Astrocyte (in vitro differentiated cells and primary cell): ENCODE measurements around the gene SLC26A1. TPM values are rescaled to one million over a fixed set of nuclear protein-coding genes. Genes with fewer than 3 reads are reported as not detected.

Source experiments
- DNase-seq: peaks from one replicate; pipeline ENCODE4 v3.0.0-alpha.2; 2010; ENCODE audit warnings: low read depth
- FAIRE-seq: peaks from 2 replicates; lab custom pipeline; 2011; peaks lifted over from hg19 to GRCh38; lab: Jason Lieb, UNC
- H2AFZ ChIP-seq: 2 replicates; pipeline ENCODE4 v1.6.0; 2012; ENCODE audit warnings: low read depth, low read length, inconsistent platforms
- H3K27ac ChIP-seq: 2 replicates; pipeline ENCODE4 v1.5.1; 2011; ENCODE audit warnings: low read depth, low read length, inconsistent platforms
- H3K27me3 ChIP-seq: 2 replicates; pipeline ENCODE4 v1.6.0; 2011; ENCODE audit warnings: low read length, inconsistent platforms; ENCODE audit not compliant: insufficient read depth
- H3K36me3 ChIP-seq: 2 replicates; pipeline ENCODE4 v1.5.1; 2011; ENCODE audit warnings: low read length, inconsistent platforms; ENCODE audit not compliant: insufficient read depth
- H3K4me1 ChIP-seq: 2 replicates; pipeline ENCODE4 v1.5.1; 2011; ENCODE audit warnings: low read length, inconsistent platforms; ENCODE audit not compliant: insufficient read depth
- H3K4me2 ChIP-seq: 2 replicates; pipeline ENCODE4 v1.6.0; 2012; ENCODE audit warnings: low read length, inconsistent platforms
- H3K4me3 ChIP-seq: 2 replicates; pipeline ENCODE4 v1.5.1; 2011; ENCODE audit warnings: low read depth, mild to moderate bottlenecking, low read length, inconsistent platforms; ENCODE audit not compliant: insufficient read depth
- H3K79me2 ChIP-seq: 2 replicates; pipeline ENCODE4 v1.6.0; 2012; ENCODE audit warnings: mild to moderate bottlenecking, low read length, inconsistent platforms; ENCODE audit not compliant: insufficient read depth
- H3K9ac ChIP-seq: 2 replicates; pipeline ENCODE4 v1.6.0; 2012; ENCODE audit warnings: mild to moderate bottlenecking, low read length, inconsistent platforms
- H3K9me3 ChIP-seq: 2 replicates; pipeline ENCODE4 v1.5.1; 2012; ENCODE audit warnings: low read depth, mild to moderate bottlenecking, low read length, inconsistent platforms; ENCODE audit not compliant: insufficient read depth
- H4K20me1 ChIP-seq: 2 replicates; pipeline ENCODE4 v1.6.0; 2012; ENCODE audit warnings: low read length, inconsistent platforms; ENCODE audit not compliant: insufficient read depth
- H3K27ac Mint-ChIP-seq: one replicate; pipeline ENCODE4 v1.8.0; 2021; ENCODE audit warnings: mild to moderate bottlenecking, mixed read lengths; ENCODE audit not compliant: unreplicated experiment
- H3K27me3 Mint-ChIP-seq: one replicate; pipeline ENCODE4 v1.8.0; 2021; ENCODE audit warnings: low read depth, mixed read lengths; ENCODE audit not compliant: unreplicated experiment
- H3K36me3 Mint-ChIP-seq: one replicate; pipeline ENCODE4 v1.8.0; 2021; ENCODE audit warnings: low read depth, mixed read lengths; ENCODE audit not compliant: unreplicated experiment
- H3K4me1 Mint-ChIP-seq: one replicate; pipeline ENCODE4 v1.8.0; 2021; ENCODE audit warnings: low read depth, mixed read lengths; ENCODE audit not compliant: unreplicated experiment
- H3K4me3 Mint-ChIP-seq: one replicate; pipeline ENCODE4 v1.8.0; 2021; ENCODE audit warnings: mild to moderate bottlenecking, moderate library complexity, mixed read lengths; ENCODE audit not compliant: unreplicated experiment
- H3K9me3 Mint-ChIP-seq: one replicate; pipeline ENCODE4 v1.8.0; 2021; ENCODE audit warnings: mild to moderate bottlenecking, mixed read lengths; ENCODE audit not compliant: unreplicated experiment
- EZH2 ChIP-seq: IDR thresholded peaks from 2 replicates; pipeline ENCODE4 v1.6.1; 2012; ENCODE audit warnings: mild to moderate bottlenecking, low read length, inconsistent platforms; ENCODE audit not compliant: insufficient read depth
- total RNA-seq: library from RNA; stranded (reverse); gene quantifications from 2 replicates; pipeline ENCODE4 v1.2.1, GENCODE V29; 2021
- TF ChIP-seq, protein P1 (sequence below): IDR thresholded peaks from 2 replicates; pipeline ENCODE4 v1.5.1; 2011; ENCODE audit warnings: low read depth, mild to moderate bottlenecking, inconsistent platforms, low read length, moderate library complexity; ENCODE audit not compliant: insufficient read depth

Gene SLC26A1
- total RNA-seq, 1 donor from 2014 or later: 0.34 TPM

DNA sequence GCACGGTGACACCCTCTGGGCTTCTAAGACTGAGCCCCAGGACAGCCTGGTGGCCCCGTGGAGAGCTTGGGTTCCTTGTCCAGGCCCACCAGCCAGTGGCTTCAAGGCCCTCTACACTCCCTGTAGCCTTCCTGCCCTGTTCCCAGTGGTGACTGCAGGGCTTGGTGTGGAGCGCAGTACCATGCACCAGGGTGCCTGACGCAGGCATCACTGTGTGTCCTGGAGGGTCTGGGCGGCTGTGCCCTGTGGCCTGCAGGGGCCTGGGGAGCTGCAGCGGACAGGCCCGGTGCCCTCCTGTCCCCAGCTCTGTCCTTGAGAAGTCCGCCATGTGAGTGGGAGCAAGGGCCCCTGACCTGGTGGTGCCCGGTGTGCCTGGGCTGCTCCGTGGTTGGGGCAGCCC, 22.5 kb upstream of the SLC26A1 start:
- no peak for DNase-seq
- no peaks in the 10 kb centered on the region for H3K9me3 Mint-ChIP-seq
- H3K4me1 Mint-ChIP-seq: peaks cover 2% of the 10 kb centered on the region
- Histone ChIP-seq H3K4me1 (peaks cover 37% of the 10 kb centered on the region), H3K27ac (no peak overlapping the region), H3K36me3 (no peaks in the 10 kb centered on the region), H3K4me2 (no peak overlapping the region), H3K4me3 (no peak overlapping the region), H3K27me3 (no peaks in the 10 kb centered on the region), H3K9me3 (no peaks in the 10 kb centered on the region), H3K79me2 (peaks cover 66% of the 10 kb centered on the region), H3K9ac (no peak overlapping the region), H2AFZ (no peak overlapping the region), H4K20me1 (peaks cover 73% of the 10 kb centered on the region)
- TF ChIP-seq EZH2: no peak
- TF ChIP-seq, protein P1, sequence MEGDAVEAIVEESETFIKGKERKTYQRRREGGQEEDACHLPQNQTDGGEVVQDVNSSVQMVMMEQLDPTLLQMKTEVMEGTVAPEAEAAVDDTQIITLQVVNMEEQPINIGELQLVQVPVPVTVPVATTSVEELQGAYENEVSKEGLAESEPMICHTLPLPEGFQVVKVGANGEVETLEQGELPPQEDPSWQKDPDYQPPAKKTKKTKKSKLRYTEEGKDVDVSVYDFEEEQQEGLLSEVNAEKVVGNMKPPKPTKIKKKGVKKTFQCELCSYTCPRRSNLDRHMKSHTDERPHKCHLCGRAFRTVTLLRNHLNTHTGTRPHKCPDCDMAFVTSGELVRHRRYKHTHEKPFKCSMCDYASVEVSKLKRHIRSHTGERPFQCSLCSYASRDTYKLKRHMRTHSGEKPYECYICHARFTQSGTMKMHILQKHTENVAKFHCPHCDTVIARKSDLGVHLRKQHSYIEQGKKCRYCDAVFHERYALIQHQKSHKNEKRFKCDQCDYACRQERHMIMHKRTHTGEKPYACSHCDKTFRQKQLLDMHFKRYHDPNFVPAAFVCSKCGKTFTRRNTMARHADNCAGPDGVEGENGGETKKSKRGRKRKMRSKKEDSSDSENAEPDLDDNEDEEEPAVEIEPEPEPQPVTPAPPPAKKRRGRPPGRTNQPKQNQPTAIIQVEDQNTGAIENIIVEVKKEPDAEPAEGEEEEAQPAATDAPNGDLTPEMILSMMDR: no peak
- peaks cover 2% of the 10 kb centered on the region for H3K36me3 Mint-ChIP-seq
- no peak overlapping the region for H3K4me3 Mint-ChIP-seq
- no peak for FAIRE-seq
- no peaks in the 10 kb centered on the region for H3K27me3 Mint-ChIP-seq
- no peak overlapping the region for H3K27ac Mint-ChIP-seq

DNA sequence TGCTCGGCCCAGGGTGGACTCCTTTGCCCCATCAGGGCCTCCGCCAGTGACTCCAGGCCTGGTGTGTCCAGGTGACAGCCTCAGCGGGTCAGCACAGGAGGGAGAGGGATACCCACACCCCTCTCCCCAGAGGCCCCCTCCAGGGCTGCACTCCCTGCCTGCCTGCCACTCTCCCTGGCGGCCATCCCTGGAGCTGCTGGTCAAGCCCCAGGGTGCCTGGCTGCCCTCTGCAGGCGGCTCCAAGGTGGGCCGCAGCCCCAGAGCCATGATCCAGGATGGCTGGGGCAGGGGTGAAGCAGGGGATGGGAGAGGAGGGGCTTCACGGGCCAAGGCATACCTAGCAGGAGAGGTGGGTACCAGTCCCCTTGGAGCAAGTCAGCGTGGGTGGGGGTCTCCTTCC, 22.0 kb upstream of the SLC26A1 start:
- Histone ChIP-seq H2AFZ (no peak overlapping the region), H3K9me3 (no peaks in the 10 kb centered on the region), H3K4me2 (peak overlapping the region; percentile 45), H3K27me3 (no peaks in the 10 kb centered on the region), H3K9ac (no peak overlapping the region), H3K4me3 (no peak overlapping the region), H3K79me2 (peaks cover 66% of the 10 kb centered on the region), H3K4me1 (peaks cover 43% of the 10 kb centered on the region), H3K36me3 (no peaks in the 10 kb centered on the region), H4K20me1 (peaks cover 73% of the 10 kb centered on the region), H3K27ac (no peak overlapping the region)
- DNase-seq: no peak
- no peak for TF ChIP-seq EZH2
- TF ChIP-seq, protein P1: no peak
- H3K9me3 Mint-ChIP-seq: no peaks in the 10 kb centered on the region
- FAIRE-seq: no peak
- H3K4me1 Mint-ChIP-seq: peaks cover 2% of the 10 kb centered on the region
- no peak overlapping the region for H3K27ac Mint-ChIP-seq
- H3K27me3 Mint-ChIP-seq: no peaks in the 10 kb centered on the region
- no peak overlapping the region for H3K4me3 Mint-ChIP-seq
- peaks cover 2% of the 10 kb centered on the region for H3K36me3 Mint-ChIP-seq

DNA sequence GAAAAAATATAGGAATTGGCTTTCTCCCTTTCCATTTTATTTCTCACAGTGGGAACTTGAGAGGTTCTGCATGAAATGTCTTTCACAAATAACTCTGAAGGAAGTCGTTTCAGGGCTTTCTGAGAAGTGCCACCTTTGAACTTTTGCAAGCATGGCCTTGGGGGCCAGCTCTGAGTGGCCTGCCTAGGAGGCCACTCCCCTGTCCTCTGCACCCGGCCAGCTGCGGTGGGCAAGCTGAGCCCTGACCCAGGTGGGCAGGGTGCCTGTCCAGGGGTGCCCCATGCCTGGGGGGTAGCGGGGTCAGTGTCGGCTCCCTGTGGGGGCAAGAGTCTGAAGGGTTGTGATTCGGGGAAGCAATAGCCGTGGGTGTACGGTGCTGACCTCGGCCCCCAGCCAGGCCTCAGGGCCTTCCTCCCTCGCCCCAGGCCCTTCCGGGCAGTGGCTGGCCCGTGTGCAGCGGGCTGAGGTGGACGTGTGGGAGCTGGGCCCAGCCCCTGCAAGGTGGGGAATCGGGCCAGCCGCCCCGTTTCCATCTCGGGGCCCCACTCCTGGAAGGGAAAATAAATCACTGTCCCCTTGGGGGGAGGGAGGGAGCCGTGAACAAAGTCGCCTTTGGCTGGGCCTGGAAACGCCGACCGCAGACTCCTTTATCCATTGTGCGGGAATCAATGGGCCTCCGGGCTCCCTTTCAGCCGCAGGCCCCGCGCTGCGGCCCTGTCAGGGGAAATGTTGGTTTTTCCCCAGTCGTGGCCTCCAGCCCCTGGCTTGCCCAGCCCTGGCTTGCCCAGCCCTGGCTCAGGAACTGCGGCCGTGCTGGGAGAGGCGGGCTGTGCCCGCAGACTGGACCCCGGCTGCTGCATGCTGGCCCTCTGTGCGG, 21.3 kb upstream of the SLC26A1 start:
- H3K9ac ChIP-seq: peak overlapping the region; percentile 14
- Mint-ChIP-seq H3K4me3 (peak overlapping the region; percentile 52), H3K9me3 (no peaks in the 10 kb centered on the region), H3K36me3 (peaks cover 2% of the 10 kb centered on the region), H3K27me3 (no peaks in the 10 kb centered on the region), H3K27ac (no peak overlapping the region), H3K4me1 (peaks cover 2% of the 10 kb centered on the region)
- H3K4me1 ChIP-seq: peaks cover 42% of the 10 kb centered on the region
- peak overlapping the region; percentile 45 for H3K4me2 ChIP-seq
- H3K9me3 ChIP-seq: no peaks in the 10 kb centered on the region
- peaks cover 60% of the 10 kb centered on the region for H3K79me2 ChIP-seq
- DNase-seq (no peak), FAIRE-seq (no peak)
- H3K27ac ChIP-seq: no peak overlapping the region
- H3K27me3 ChIP-seq: no peaks in the 10 kb centered on the region
- peaks cover 68% of the 10 kb centered on the region for H4K20me1 ChIP-seq
- no peak overlapping the region for H3K4me3 ChIP-seq
- TF ChIP-seq, protein P1: no peak
- H3K36me3 ChIP-seq: no peaks in the 10 kb centered on the region
- no peak overlapping the region for H2AFZ ChIP-seq
